GM19324 (cell line): ENCODE measurements around the gene LAMA4.

Experiments
- ATAC-seq: cut with Tn5 transposase; IDR thresholded peaks from one replicate; pipeline ENCODE4 v1.9.1; 2021; ENCODE audit warnings: mild to moderate bottlenecking, moderate library complexity; ENCODE audit not compliant: unreplicated experiment, low FRiP score

Gene LAMA4

DNA sequence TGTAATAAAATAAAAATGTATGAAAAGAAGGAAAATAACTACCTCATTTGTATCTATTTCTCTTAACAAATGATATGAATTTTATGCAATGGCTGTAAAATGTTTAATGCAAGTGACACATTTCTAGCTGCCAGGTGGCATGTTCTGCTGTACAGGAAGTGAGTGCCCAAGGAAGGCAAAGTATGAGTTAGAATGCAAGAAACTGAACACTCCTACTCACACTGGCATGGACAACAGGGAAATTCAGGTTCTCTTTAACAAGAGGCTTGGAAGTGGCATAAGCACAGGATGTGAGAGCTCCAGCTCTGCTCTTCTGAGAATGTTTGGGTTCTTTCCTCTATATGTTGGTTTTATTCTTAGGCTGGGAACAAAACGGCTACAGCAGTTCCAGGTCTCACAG is 20.4 kb upstream of the LAMA4 start:
- no peak for ATAC-seq

DNA sequence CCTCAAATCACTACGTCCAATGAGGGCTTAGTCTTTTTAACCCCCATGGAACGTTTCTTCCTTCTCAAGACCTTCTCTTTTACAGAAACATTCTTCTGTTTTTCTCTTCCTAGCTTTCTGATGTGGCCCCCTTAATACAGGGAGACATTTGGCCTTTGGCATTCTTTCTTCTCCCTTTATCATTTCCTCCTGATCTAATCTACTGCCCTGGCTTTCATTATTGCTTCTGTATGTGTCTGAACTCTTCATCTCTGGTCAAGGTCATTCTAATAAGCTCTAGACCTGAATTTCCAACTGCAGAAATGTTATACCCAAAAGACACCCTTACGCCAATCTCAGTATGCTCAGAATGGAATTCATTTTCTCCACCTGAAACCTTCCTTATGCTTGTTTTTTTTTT is 18.4 kb upstream of the LAMA4 start:
- no peak for ATAC-seq

DNA sequence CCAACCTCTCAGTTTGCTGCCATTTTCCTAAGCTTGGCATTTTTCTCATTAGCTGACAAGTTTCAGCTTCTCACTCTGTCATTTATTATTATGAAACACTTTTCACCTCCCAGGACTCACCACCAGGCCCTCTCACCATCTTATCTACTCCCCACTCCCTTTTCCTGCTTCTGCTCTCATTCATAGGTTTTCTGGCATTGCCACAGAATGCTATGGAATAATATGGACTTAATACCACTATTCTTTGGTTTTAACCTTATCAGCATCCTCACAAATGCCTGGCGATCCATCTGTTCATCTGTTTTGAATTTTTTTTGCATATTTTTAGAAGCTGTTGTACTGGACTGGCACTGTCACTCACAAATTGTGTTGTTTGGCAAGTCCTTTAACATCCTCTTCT is 16.4 kb upstream of the LAMA4 start:
- ATAC-seq, result no peak

- no peak for ATAC-seq
Observed at GRCh38 chr6:112269979-112270566, 15.7 kb upstream of the LAMA4 start.

GRCh38 chr6:112269114-112269513 is 14.7 kb upstream of the LAMA4 start:
- no peak for ATAC-seq

DNA sequence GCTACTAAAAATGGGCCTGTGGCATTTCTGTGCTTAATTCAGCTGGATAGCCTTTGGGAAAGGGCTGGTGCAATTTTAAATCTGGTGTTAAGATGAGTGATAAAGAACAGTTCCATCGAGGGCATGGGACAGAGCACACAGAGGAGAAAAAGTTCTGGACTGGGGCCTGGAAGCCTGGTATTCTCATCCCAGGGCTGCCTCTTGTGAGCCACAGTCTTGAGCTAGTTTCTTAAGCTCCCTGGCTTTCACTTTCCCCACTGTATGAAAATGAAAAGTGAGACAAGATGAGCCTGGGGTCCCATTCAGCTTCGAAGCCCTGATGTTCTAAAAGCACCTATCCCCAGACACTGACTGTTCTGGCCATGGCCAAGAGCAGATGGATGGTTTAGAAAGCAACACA is 14.3 kb upstream of the LAMA4 start:
- ATAC-seq, result no peak

- no peak for ATAC-seq
Observed at GRCh38 chr6:112268019-112268418, 13.7 kb upstream of the LAMA4 start.

GRCh38 chr6:112266331-112266730 is 12.0 kb upstream of the LAMA4 start:
- ATAC-seq, result no peak

DNA sequence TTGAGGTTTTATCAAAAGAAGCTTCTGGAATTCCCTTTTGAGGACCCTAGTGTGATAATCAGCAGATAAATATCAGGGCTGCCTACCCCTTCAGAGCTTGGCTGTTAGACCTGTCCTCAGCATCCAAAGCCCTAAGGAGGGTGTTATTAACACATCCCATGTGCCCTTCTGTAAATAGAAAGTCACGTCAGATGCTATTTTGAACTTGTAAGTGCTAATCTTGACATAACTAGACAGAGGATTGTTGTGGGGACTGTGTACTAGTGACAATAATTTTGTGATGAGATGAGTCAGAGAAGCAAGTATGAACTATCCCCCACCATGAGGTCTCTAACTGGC is 4.9 kb upstream of the LAMA4 start:
- ATAC-seq, result no peak

DNA sequence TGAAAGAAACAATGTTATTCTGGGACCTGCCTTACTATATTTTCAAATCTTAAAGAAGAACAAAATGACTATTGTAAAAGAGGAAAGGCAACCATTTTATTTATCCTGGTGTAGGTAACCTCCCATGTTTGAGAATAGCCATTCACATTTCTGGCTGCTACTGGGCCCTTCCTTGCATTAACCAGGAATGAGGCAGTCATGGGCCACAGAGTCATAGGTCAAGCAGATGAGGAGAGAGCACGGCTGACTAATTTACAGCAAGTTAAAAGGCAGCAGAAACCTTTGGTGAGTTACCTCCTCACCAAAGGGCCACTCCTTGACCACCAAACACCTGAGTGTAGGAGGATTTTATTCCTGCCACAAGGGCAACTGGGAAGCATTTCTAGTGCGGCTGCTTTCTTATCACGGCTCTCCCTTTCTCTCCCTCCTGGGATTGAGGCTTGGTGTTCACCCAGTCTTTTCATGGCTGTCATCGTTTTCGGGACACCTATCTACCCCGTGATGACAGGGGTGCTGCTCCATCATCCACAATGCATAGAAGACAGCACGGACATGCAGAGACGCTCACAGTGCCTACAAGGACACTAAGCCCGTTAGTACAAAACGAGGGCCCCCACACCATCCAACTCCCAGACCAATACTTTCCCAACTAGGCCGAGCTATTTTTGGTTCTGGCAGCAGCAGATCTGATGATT is 4.4 kb upstream of the LAMA4 start:
- ATAC-seq, result no peak

- ATAC-seq, result no peak
Observed at GRCh38 chr6:112257178-112257855, 3.0 kb upstream of the LAMA4 start.

- no peak for ATAC-seq
Observed at GRCh38 chr6:112254921-112255320, 554 bp upstream of the LAMA4 start.

DNA sequence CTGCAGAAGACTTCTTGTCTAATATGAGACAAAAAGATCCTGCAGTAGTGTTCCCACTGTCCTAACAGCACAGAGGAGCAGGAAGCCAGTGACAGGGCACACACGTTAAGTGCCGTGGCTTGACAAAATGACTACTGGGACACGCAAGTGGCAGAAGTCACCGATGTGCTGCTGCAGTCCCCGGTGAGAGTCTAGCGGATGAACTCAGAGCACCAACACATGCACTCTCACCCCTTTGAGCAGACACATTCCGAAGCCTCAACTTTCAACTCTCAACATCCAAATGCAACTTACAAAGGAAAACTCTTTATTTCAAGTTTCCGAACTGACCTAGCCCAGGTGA is 898 bp downstream of the LAMA4 start:
- peak; percentile 52 for ATAC-seq

DNA sequence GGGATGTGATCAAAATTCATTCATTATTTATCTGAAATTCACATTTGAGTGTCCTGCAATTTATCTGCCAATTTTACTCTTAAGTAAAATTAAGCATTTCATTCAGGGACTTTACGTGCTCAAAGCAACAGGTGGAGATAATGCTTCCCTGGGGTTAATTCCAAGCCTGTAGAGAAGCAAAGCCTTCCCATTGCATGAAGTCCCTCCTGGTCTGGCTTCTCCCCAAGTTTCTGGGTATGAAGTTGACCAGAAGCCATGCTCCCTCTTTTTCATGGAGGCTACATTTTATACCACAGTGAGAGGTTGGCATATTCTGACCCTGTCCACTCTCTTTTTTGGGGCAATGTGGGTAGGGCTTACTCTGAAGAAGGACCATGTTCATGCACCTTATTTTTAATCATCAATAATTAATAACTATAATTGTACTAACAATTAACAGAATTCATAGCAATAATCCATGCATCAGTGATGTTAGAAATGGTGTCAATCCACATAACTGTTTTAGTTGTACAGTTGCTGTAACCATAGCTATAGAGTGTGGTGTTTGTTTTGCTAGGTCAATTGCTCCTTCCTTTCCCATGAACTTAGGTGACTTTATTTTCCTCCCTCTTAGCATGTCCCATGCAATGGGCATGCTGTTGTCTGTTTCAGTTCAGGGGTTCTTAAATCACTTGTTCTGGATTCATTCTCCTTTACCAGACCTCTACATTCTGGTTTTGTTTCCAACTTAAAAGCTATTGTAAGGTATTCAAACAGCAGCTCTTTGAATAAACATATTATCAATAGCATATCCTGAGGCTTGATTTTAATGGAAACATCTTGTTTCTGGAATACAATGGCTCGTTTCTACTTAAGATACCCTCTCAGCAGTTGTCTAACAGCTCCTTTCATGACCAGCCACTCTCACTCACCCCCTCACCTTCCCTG is 1.5 kb downstream of the LAMA4 start:
- ATAC-seq, result peak; percentile 25

DNA sequence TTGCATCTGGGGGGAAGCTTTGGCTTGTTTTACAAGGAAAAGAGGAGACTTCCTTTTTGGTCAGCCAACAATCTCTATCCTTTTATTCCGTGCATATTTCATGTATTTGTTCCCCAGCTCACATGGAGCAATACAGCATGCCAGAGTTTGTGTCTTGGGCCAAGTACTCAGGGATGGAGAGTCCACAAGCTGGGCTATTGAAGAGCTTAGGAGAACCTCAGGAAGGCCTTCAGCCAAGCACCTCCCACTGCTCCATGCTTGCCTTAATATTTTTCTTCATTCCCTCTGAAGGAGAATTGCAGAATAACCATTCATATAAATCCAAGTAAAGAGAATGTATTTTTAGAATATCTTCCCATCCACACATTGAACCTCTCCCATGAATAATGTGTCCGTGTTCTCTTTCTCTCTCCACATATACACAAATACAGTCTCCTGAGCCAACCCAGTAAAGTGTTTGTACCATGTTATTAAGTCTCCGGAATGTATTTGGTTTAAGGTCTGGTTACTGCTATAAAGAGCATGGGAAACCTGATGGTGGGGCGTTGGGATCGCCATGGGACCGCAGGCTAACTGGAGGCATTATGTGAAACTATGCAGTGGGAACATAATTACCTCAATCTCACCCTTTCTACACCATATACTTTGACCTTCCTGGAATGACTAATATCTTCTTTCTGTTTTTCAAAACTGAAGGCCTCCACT is 3.0 kb downstream of the LAMA4 start:
- ATAC-seq, result no peak

DNA sequence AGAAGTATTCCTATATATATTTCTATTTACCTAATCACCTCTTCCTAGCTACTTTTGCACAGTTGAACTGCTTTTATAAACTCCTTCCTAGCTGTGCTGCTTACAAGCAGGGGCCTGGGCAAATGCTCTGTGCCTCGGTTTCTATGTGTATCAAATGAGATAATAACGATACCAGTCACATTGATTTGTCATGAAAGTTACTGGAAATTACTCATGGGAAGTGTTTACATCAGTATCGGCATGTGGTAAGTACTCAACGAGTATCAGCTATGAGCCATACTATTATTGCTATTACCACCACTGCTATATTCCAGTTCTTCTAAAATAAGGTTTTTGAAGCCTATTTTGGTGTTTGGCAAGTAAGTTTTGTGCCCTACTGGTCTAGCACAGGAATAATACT is 4.9 kb downstream of the LAMA4 start:
- ATAC-seq, result no peak

GRCh38 chr6:112247275-112247674 is 7.1 kb downstream of the LAMA4 start:
- ATAC-seq, result no peak

- no peak for ATAC-seq
Observed at GRCh38 chr6:112245511-112246203, 8.7 kb downstream of the LAMA4 start.

- no peak for ATAC-seq
Observed at GRCh38 chr6:112243861-112244827, 10.2 kb downstream of the LAMA4 start.
